ENCODE data around the gene KRT83. TPM values are rescaled to one million over a fixed set of nuclear protein-coding genes. Genes with fewer than 3 reads are reported as not detected.

Gene KRT83
- total and polyA plus RNA-seq, 2 donors (not counting 1 experiment from before 2014, with no cell fraction given): not detected

DNA sequence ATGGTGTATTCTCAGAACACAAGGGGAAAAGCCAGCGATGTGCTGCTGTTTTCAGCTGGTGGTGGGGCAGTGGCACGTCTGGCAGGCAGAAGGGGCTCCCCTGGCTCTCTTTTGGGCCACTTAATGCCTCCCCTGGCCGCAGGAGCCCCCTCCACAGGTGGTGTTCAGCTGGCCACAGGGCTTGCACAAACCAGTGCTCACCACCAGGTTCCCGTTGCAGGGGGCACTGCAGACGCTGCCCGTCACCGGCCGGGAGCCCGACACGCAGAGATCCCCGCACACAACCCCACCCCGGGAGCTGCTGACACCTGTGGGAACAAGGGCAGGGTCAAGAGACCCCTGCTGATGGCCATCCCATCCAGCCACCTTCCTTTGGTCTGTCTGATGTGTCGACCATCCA is 6.7 kb downstream of the KRT83 start:
- peaks cover 40% of the 10 kb centered on the region for H3K27me3 Mint-ChIP-seq
- no peak for ATAC-seq (ENCODE audit: low read depth)
- WGBS (ENCODE audit: insufficient coverage): 90% methylated on average over 13 of the region's 13 CpGs

DNA sequence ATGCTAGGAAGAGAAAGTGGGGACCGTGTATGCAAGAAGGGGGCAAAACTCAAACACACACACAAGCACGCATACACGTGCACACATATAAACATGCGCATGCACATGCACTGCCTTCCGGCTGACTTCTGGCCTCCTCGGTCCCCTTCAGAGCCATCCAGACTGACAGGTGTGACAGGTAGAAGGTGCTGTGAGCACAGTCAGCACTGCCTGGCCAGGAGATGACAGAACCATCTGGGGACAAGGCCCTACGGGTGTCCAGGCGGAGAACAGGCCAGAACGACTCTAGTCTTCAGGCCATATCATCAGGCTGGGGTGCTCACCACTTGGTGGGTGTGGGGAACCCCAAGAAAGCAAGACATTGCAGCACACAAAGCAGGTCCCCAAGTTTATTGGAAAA is 7.3 kb downstream of the KRT83 start:
- no peak overlapping the region for H3K4me3 ChIP-seq (ENCODE audit: control extremely low read depth in 1 of 5, extremely low read depth in 1 of 5, insufficient read depth in 1 of 5, low read depth in 2 of 5, low read length in 4 of 5)
- no peaks in the 10 kb centered on the region for H3K79me2 ChIP-seq (ENCODE audit: control insufficient read depth, insufficient read depth, low read length)
- intact Hi-C loops (cut with micrococcal nuclease): no loop called here
- POLR2A ChIA-PET: no interaction called here
- ATAC-seq (ENCODE audit: low read depth) (no peak), DNase-seq (no peak)
- H3K36me3 ChIP-seq (replicated peaks in 1 of 2; ENCODE audit: control extremely low read depth in 1 of 2, control insufficient read depth in 1 of 2, extremely low read depth in 1 of 2, insufficient read depth in 2 of 2, low read length in 1 of 2): no peaks in the 10 kb centered on the region
- peaks cover 0 to 30% (median 6%) of the 10 kb centered on the region in 4 experiments for H3K27me3 ChIP-seq (replicated peaks in 1 of 4; ENCODE audit: control extremely low read depth in 1 of 4, control insufficient read depth in 3 of 4, insufficient read depth in 4 of 4, low read length in 3 of 4)
- Mint-ChIP-seq H3K4me1 (no peaks in the 10 kb centered on the region), H3K27ac (no peak overlapping the region), H3K9me3 (ENCODE audit: insufficient read depth) (no peaks in the 10 kb centered on the region), H3K27me3 (peaks cover 45% of the 10 kb centered on the region), H3K4me3 (no peak overlapping the region)
- WGBS (ENCODE audit: insufficient coverage): 87% methylated on average over 8 of the region's 9 CpGs
- no peak overlapping the region for H3K27ac ChIP-seq (ENCODE audit: low read length in 2 of 2)
- no peaks in the 10 kb centered on the region for H4K20me1 ChIP-seq (ENCODE audit: control insufficient read depth, insufficient read depth, low read length, poor library complexity, severe bottlenecking)
- TF ChIP-seq, protein P1, sequence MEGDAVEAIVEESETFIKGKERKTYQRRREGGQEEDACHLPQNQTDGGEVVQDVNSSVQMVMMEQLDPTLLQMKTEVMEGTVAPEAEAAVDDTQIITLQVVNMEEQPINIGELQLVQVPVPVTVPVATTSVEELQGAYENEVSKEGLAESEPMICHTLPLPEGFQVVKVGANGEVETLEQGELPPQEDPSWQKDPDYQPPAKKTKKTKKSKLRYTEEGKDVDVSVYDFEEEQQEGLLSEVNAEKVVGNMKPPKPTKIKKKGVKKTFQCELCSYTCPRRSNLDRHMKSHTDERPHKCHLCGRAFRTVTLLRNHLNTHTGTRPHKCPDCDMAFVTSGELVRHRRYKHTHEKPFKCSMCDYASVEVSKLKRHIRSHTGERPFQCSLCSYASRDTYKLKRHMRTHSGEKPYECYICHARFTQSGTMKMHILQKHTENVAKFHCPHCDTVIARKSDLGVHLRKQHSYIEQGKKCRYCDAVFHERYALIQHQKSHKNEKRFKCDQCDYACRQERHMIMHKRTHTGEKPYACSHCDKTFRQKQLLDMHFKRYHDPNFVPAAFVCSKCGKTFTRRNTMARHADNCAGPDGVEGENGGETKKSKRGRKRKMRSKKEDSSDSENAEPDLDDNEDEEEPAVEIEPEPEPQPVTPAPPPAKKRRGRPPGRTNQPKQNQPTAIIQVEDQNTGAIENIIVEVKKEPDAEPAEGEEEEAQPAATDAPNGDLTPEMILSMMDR (IDR thresholded peaks at IDR 0.05): no peak
- TF ChIP-seq EZH2 (IDR thresholded peaks at IDR 0.05; ENCODE audit: borderline replicate concordance, insufficient read depth, low read depth, low read length, poor library complexity, severe bottlenecking): no peak
- no peaks in the 10 kb centered on the region for H3K4me1 ChIP-seq (ENCODE audit: control insufficient read depth in 2 of 2, insufficient read depth in 2 of 2, low read length in 2 of 2)
- CTCF ChIA-PET: no interaction called here
- no peaks in the 10 kb centered on the region for H3K9me3 ChIP-seq (ENCODE audit: control extremely low read depth in 1 of 3, control insufficient read depth in 2 of 3, insufficient read depth in 1 of 3, low read length in 2 of 3)
- H2AFZ ChIP-seq (ENCODE audit: insufficient read depth, low read depth, low read length, poor library complexity, severe bottlenecking): no peak overlapping the region
- H3K4me2 ChIP-seq (replicated peaks; ENCODE audit: low read depth, low read length, poor library complexity, severe bottlenecking): no peak overlapping the region
- H3K9ac ChIP-seq (ENCODE audit: low read length): no peak overlapping the region

More for the DNA sequence above, 6.7 kb downstream of the KRT83 start:
- H3K36me3 ChIP-seq (replicated peaks in 1 of 2; ENCODE audit: control extremely low read depth in 1 of 2, control insufficient read depth in 1 of 2, extremely low read depth in 1 of 2, insufficient read depth in 2 of 2, low read length in 1 of 2): no peaks in the 10 kb centered on the region
- H3K27ac ChIP-seq (ENCODE audit: low read length in 2 of 2): no peak overlapping the region
- TF ChIP-seq EZH2 (IDR thresholded peaks at IDR 0.05; ENCODE audit: borderline replicate concordance, insufficient read depth, low read depth, low read length, poor library complexity, severe bottlenecking): no peak
- TF ChIP-seq, protein P1 (IDR thresholded peaks at IDR 0.05): no peak
- no peaks in the 10 kb centered on the region for H3K4me1 Mint-ChIP-seq
- no peak overlapping the region for H3K27ac Mint-ChIP-seq
- no peak overlapping the region for H3K4me3 Mint-ChIP-seq
- H3K9ac ChIP-seq (ENCODE audit: low read length): no peak overlapping the region
- DNase-seq: no peak
- no peaks in the 10 kb centered on the region for H3K79me2 ChIP-seq (ENCODE audit: control insufficient read depth, insufficient read depth, low read length)
- no peak overlapping the region for H3K4me2 ChIP-seq (replicated peaks; ENCODE audit: low read depth, low read length, poor library complexity, severe bottlenecking)
- H3K9me3 Mint-ChIP-seq (ENCODE audit: insufficient read depth): no peaks in the 10 kb centered on the region
- H3K27me3 ChIP-seq (replicated peaks in 1 of 4; ENCODE audit: control extremely low read depth in 1 of 4, control insufficient read depth in 3 of 4, insufficient read depth in 4 of 4, low read length in 3 of 4): peaks cover 0 to 25% (median 6%) of the 10 kb centered on the region in 4 experiments
- H3K4me3 ChIP-seq (ENCODE audit: control extremely low read depth in 1 of 5, extremely low read depth in 1 of 5, insufficient read depth in 1 of 5, low read depth in 2 of 5, low read length in 4 of 5): no peak overlapping the region
- H3K4me1 ChIP-seq (ENCODE audit: control insufficient read depth in 2 of 2, insufficient read depth in 2 of 2, low read length in 2 of 2): no peaks in the 10 kb centered on the region
- H3K9me3 ChIP-seq (ENCODE audit: control extremely low read depth in 1 of 3, control insufficient read depth in 2 of 3, insufficient read depth in 1 of 3, low read length in 2 of 3): no peaks in the 10 kb centered on the region
- ChIA-PET CTCF (no interaction called here), POLR2A (no interaction called here)
- H4K20me1 ChIP-seq (ENCODE audit: control insufficient read depth, insufficient read depth, low read length, poor library complexity, severe bottlenecking): no peaks in the 10 kb centered on the region
- no peak overlapping the region for H2AFZ ChIP-seq (ENCODE audit: insufficient read depth, low read depth, low read length, poor library complexity, severe bottlenecking)
- intact Hi-C loops (cut with micrococcal nuclease): no loop called here
